HepG2 (cell line): ENCODE data around the gene RHBG. TPM values are rescaled to one million over a fixed set of nuclear protein-coding genes. Genes with fewer than 3 reads are reported as not detected.

ENCODE experiments used
- ATAC-seq: fragments of 200-7000 bp; cut with Tn5 transposase; 3 replicates; pipeline ENCODE4 v1.9.1; 2020; ENCODE audit warnings: mild to moderate bottlenecking, moderate library complexity
- BruUV-seq: library from RNA; stranded (reverse); fragments of 400-500 nt; replicated peaks from 2 replicates; lab custom pipeline; 2021; lab: Mats Ljungman, UMichigan
- CTCF ChIA-PET: fragments of 300-600 bp; formaldehyde crosslinking; extraction: SDS; loops from one replicate; lab custom pipeline; 2021; ENCODE audit warnings: low total read pairs, inconsistent platforms, low intra/inter-chr PET ratio; lab: Yijun Ruan, JAX
- POLR2A ChIA-PET: fragments of 350-600 bp; sonication (Branson Sonifier 250); formaldehyde crosslinking; loops from one replicate; lab custom pipeline; 2020; ENCODE audit warnings: antibody characterized with exemption, inconsistent platforms; lab: Yijun Ruan, JAX
- DNase-seq: peaks from one replicate; pipeline ENCODE4 v3.0.0-alpha.2; 2015; ENCODE audit warnings: low spot score
- FAIRE-seq: peaks from 3 replicates; lab custom pipeline; 2011; peaks lifted over from hg19 to GRCh38; lab: Jason Lieb, UNC
- H2AFZ ChIP-seq: one replicate; pipeline ENCODE4 v1.6.1; 2011; ENCODE audit warnings: low read length, inconsistent platforms
- H3K27ac ChIP-seq: fragments of 300-600 bp; 3 replicates; pipeline ENCODE4 v1.8.0; 2011; ENCODE audit warnings: mixed run types, mild to moderate bottlenecking, mixed read lengths, low read length, inconsistent platforms; ENCODE audit not compliant: insufficient read depth; ENCODE audit errors: extremely low read length
- H3K27me3 ChIP-seq, 2 experiments: fragments of 200-600 bp in 1 of 2; 2 replicates in 1 of 2; 3 replicates in 1 of 2; pipeline versions ENCODE4 v1.6.0 to v1.8.0; 2011; ENCODE audit warnings: low read length in 2 of 2, mild to moderate bottlenecking in 2 of 2, moderate library complexity in 2 of 2, inconsistent platforms in 1 of 2; ENCODE audit not compliant: insufficient read depth in 2 of 2, control insufficient read depth in 1 of 2
- H3K36me3 ChIP-seq, 2 experiments: fragments of 200-600 bp in 1 of 2; replicated peaks in 1 of 2; 2 replicates in 1 of 2; 3 replicates in 1 of 2; pipeline versions ENCODE4 v1.5.1 to v1.8.0; 2011; ENCODE audit warnings: low read length in 2 of 2, inconsistent platforms in 1 of 2; ENCODE audit not compliant: insufficient read depth in 2 of 2, control insufficient read depth in 1 of 2
- H3K4me1 ChIP-seq: 2 replicates; pipeline ENCODE4 v1.5.1; 2012; ENCODE audit warnings: low read length, inconsistent platforms; ENCODE audit not compliant: insufficient read depth
- H3K4me2 ChIP-seq: 2 replicates; pipeline ENCODE4 v1.6.0; 2011; ENCODE audit warnings: low read depth, low read length, inconsistent platforms
- H3K4me3 ChIP-seq, 3 experiments: fragments of 200-600 bp in 1 of 3; sonication (generic), shearing (Covaris generic) in 1 of 3; replicated peaks in 1 of 3; 2 replicates each; pipeline ENCODE4 v1.5.1; 2011 to 2016; ENCODE audit warnings: low read length in 3 of 3, inconsistent platforms in 2 of 3, low read depth in 2 of 3, mild to moderate bottlenecking in 2 of 3, control low read depth in 1 of 3, mixed read lengths in 1 of 3; ENCODE audit not compliant: insufficient read depth in 1 of 3
- H3K79me2 ChIP-seq: one replicate; pipeline ENCODE4 v1.6.1; 2011; ENCODE audit warnings: low read length, inconsistent platforms; ENCODE audit not compliant: insufficient read depth
- H3K9ac ChIP-seq: 2 replicates; pipeline ENCODE4 v1.6.0; 2011; ENCODE audit warnings: mild to moderate bottlenecking, low read depth, low read length, inconsistent platforms; ENCODE audit not compliant: insufficient read depth
- H3K9me3 ChIP-seq: 2 replicates; pipeline ENCODE4 v1.5.1; 2012; ENCODE audit warnings: mild to moderate bottlenecking, low read length
- H4K20me1 ChIP-seq: 2 replicates; pipeline ENCODE4 v1.6.0; 2011; ENCODE audit warnings: inconsistent platforms, mild to moderate bottlenecking, low read length, moderate library complexity; ENCODE audit not compliant: insufficient read depth
- ARNT2 ChIP-seq: sonication (generic); formaldehyde crosslinking; IDR thresholded peaks from 2 replicates; pipeline ENCODE4 v1.8.0; 2022; ENCODE audit warnings: mild to moderate bottlenecking, low read depth, missing genetic modification reagents, moderate library complexity
- DR1 ChIP-seq: sonication (generic); formaldehyde crosslinking; IDR thresholded peaks from 2 replicates; pipeline ENCODE4 v1.8.0; 2021; ENCODE audit warnings: mild to moderate bottlenecking, missing genetic modification reagents, inconsistent platforms
- GATAD2A ChIP-seq: IDR thresholded peaks from 2 replicates; pipeline ENCODE4 v1.6.1; 2016
- GFI1 ChIP-seq: sonication (generic); formaldehyde crosslinking; IDR thresholded peaks from 2 replicates; pipeline ENCODE4 v1.5.0; 2020; ENCODE audit warnings: missing genetic modification reagents, mild to moderate bottlenecking, borderline replicate concordance
- HNF1A ChIP-seq, 2 experiments: sonication (generic) in 1 of 2; formaldehyde crosslinking in 1 of 2; IDR thresholded peaks; 2 replicates each; pipeline versions ENCODE4 v1.4.0 to v1.6.1; 2016 to 2020; ENCODE audit warnings: borderline replicate concordance in 1 of 2, low read depth in 1 of 2, mild to moderate bottlenecking in 1 of 2, missing genetic modification reagents in 1 of 2
- MED1 ChIP-seq: sonication (generic); formaldehyde crosslinking; IDR thresholded peaks from 2 replicates; pipeline ENCODE4 v1.4.0; 2020; ENCODE audit warnings: missing genetic modification reagents
- NBN ChIP-seq: fragments of 450-650 bp; conservative IDR thresholded peaks from 2 replicates; pipeline ENCODE4 v1.6.1; 2017
- NR2C2 ChIP-seq: sonication (generic); formaldehyde crosslinking; IDR thresholded peaks from 2 replicates; pipeline ENCODE4 v1.4.0; 2020; ENCODE audit warnings: missing genetic modification reagents, mild to moderate bottlenecking, moderate library complexity, borderline replicate concordance
- ZBTB7B ChIP-seq: sonication (generic); formaldehyde crosslinking; IDR thresholded peaks from 2 replicates; pipeline ENCODE4 v1.4.0; 2020; ENCODE audit warnings: missing genetic modification reagents
- ZNF136 ChIP-seq: sonication (generic); formaldehyde crosslinking; IDR thresholded peaks from 2 replicates; pipeline ENCODE4 v1.8.1; 2022; ENCODE audit warnings: low read depth, mild to moderate bottlenecking, moderate library complexity, missing genetic modification reagents
- ZNF737 ChIP-seq: sonication (generic); formaldehyde crosslinking; IDR thresholded peaks from 2 replicates; pipeline ENCODE4 v1.5.0; 2020; ENCODE audit warnings: missing genetic modification reagents, mild to moderate bottlenecking, borderline replicate concordance
- ZNF841 ChIP-seq: sonication (generic); formaldehyde crosslinking; IDR thresholded peaks from 2 replicates; pipeline ENCODE4 v1.8.1; 2023; ENCODE audit warnings: missing genetic modification reagents, borderline replicate concordance
- ZSCAN25 ChIP-seq: sonication (generic); formaldehyde crosslinking; IDR thresholded peaks from 2 replicates; pipeline ENCODE4 v1.8.0; 2022; ENCODE audit warnings: mild to moderate bottlenecking, missing genetic modification reagents
- in situ Hi-C: cut with HindIII; loops from 2 replicates; pipeline ENCODE4 v1.10.0; 2017; ENCODE audit warnings: low pct_unique_long_range_greater_than_20kb; ENCODE audit not compliant: extremely low pct_ligation_motif_present
- intact Hi-C: fragments of 100-400 bp; cut with micrococcal nuclease; formaldehyde crosslinking; loops from one replicate; pipeline ENCODE4 v1.10.0; 2022; ENCODE audit not compliant: unreplicated experiment
- polyA plus RNA-seq, 8 experiments: library from polyadenylated mRNA; depleted of rRNA in 3 of 8; stranded (reverse) in 7 of 8; unstranded in 1 of 8; fragments of >200 nt; fragmentation: Illumina TruSeq in 4 of 8; extraction: Trizol in 4 of 8; gene quantifications; 2 replicates each; pipeline versions ENCODE4 v1.2.1 to v1.2.3, GENCODE V29; 2011 to 2016; ENCODE audit warnings: low read depth in 4 of 8, missing spikeins in 1 of 8, mixed read lengths in 1 of 8; ENCODE audit not compliant: insufficient read depth in 1 of 8
- total RNA-seq, 5 experiments: library from RNA; depleted of rRNA; stranded (reverse); fragments of >200 nt; fragmentation: Illumina TruSeq; extraction: Trizol; gene quantifications; 2 replicates each; pipeline ENCODE4 v1.2.3, GENCODE V29; 2016; ENCODE audit warnings: low read depth in 1 of 5
- TF ChIP-seq, protein P1 (sequence below): sonication (generic); formaldehyde crosslinking; IDR thresholded peaks from 2 replicates; pipeline ENCODE4 v1.8.0; 2022; ENCODE audit warnings: missing genetic modification reagents, mild to moderate bottlenecking, inconsistent platforms, borderline replicate concordance
- TF ChIP-seq, protein P2 (sequence below): sonication (generic); formaldehyde crosslinking; conservative IDR thresholded peaks from 2 replicates; pipeline ENCODE4 v1.4.0; 2020; ENCODE audit warnings: mild to moderate bottlenecking, missing genetic modification reagents, moderate library complexity

The RHBG gene
- total and polyA plus RNA-seq, 2 of the 13 experiments (the other 11 are each of a cell fraction or from before 2014, with no cell fraction given), result 61.8 to 73.5 TPM

GRCh38 chr1:156365754-156366153 lies 3.3 kb upstream of the RHBG start:
- CTCF ChIA-PET, result no interaction called here
- POLR2A ChIA-PET, result interaction anchor here (0.9 to 8.5 kb wide), 4 partner anchors 16 to 92 kb away, joined by 3 to 189 read pairs (median 7); partner anchors contain the start of genes CCT3 and TSACC
- H3K9ac ChIP-seq, result no peak overlapping the region
- peak overlapping the region; percentile 98 for H3K4me2 ChIP-seq
- no peak for DNase-seq
- peaks cover 61% of the 10 kb centered on the region for H3K4me1 ChIP-seq
- peak; percentile 41 for ATAC-seq
- in situ Hi-C loops (no loop called here), intact Hi-C loops (no loop called here)
- FAIRE-seq, result peak; percentile 79
- no peak overlapping the region for H2AFZ ChIP-seq
- BruUV-seq, result no TSS peak
- H3K9me3 ChIP-seq, result no peaks in the 10 kb centered on the region
- H3K79me2 ChIP-seq, result peaks cover 19% of the 10 kb centered on the region
- H3K36me3 ChIP-seq, result no peaks in the 10 kb centered on the region
- peak overlapping the region; percentile 98 for H3K27ac ChIP-seq
- H3K27me3 ChIP-seq, result no peaks in the 10 kb centered on the region; a peak in 1 of 5 replicates
- H4K20me1 ChIP-seq, result no peaks in the 10 kb centered on the region
- H3K4me3 ChIP-seq, result peak overlapping the region in 1 of 3 experiments; percentile 90; a peak in 2 of 6 replicates
- TF ChIP-seq, protein P1, sequence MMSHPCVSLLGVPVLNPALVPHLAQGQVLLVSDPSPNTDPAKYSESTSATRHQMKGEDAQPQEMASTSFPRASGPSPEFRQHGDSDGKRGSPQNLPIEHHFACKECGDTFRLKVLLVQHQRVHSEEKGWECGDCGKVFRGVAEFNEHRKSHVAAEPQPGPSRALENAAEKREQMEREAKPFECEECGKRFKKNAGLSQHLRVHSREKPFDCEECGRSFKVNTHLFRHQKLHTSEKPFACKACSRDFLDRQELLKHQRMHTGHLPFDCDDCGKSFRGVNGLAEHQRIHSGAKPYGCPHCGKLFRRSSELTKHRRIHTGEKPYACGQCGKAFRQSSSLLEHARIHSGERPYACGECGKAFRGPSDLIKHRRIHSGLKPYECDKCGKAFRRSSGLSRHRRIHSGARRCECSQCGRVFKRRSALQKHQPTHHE (CRISPR knock-in tag), result no peak
- no peak for TF ChIP-seq ARNT2 (CRISPR knock-in tag)
- TF ChIP-seq, protein P2, sequence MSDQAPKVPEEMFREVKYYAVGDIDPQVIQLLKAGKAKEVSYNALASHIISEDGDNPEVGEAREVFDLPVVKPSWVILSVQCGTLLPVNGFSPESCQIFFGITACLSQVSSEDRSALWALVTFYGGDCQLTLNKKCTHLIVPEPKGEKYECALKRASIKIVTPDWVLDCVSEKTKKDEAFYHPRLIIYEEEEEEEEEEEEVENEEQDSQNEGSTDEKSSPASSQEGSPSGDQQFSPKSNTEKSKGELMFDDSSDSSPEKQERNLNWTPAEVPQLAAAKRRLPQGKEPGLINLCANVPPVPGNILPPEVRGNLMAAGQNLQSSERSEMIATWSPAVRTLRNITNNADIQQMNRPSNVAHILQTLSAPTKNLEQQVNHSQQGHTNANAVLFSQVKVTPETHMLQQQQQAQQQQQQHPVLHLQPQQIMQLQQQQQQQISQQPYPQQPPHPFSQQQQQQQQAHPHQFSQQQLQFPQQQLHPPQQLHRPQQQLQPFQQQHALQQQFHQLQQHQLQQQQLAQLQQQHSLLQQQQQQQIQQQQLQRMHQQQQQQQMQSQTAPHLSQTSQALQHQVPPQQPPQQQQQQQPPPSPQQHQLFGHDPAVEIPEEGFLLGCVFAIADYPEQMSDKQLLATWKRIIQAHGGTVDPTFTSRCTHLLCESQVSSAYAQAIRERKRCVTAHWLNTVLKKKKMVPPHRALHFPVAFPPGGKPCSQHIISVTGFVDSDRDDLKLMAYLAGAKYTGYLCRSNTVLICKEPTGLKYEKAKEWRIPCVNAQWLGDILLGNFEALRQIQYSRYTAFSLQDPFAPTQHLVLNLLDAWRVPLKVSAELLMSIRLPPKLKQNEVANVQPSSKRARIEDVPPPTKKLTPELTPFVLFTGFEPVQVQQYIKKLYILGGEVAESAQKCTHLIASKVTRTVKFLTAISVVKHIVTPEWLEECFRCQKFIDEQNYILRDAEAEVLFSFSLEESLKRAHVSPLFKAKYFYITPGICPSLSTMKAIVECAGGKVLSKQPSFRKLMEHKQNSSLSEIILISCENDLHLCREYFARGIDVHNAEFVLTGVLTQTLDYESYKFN (CRISPR knock-in tag), result 0 out of 2 replicates have a peak, but pooled peaks have one; percentile 21
- TF ChIP-seq GATAD2A (CRISPR knock-in tag), result peak; percentile 22; the same call in 1 of the 2 replicates
- 0 out of 2 replicates have a peak, but pooled peaks have one; percentile 9 for TF ChIP-seq ZSCAN25 (CRISPR knock-in tag)
- no peak for TF ChIP-seq MED1 (CRISPR knock-in tag)
- peak; percentile 60; the same call in 1 of the 2 replicates for TF ChIP-seq HNF1A (IDR thresholded peaks at IDR 0.05; ENCODE audit: low read depth)
- 0 out of 2 replicates have a peak, but pooled peaks have one; percentile 16 for TF ChIP-seq HNF1A (CRISPR knock-in tag; IDR thresholded peaks at IDR 0.05; ENCODE audit: borderline replicate concordance)
- no peak for TF ChIP-seq ZNF841
- no peak for TF ChIP-seq NR2C2
- no peak for TF ChIP-seq GFI1 (CRISPR knock-in tag)
- TF ChIP-seq ZBTB7B (CRISPR knock-in tag), result 0 out of 2 replicates have a peak, but pooled peaks have one; percentile 26
- TF ChIP-seq DR1 (CRISPR knock-in tag), result no peak
- TF ChIP-seq NBN, result no peak
- no peak for TF ChIP-seq ZNF136 (CRISPR knock-in tag)
- no peak for TF ChIP-seq ZNF737
